SJCRH30 (cell line): ENCODE measurements around the gene ISYNA1. TPM values are rescaled to one million over a fixed set of nuclear protein-coding genes. Genes with fewer than 3 reads are reported as not detected.

Experiments used
- DNase-seq, 2 experiments: peaks; one replicate each; pipeline ENCODE4 v3.0.0-alpha.2; 2015 to 2020
- H3K27ac ChIP-seq: fragments of 250-450 bp; sonication (Bioruptor Pico); 2 replicates; pipeline ENCODE4 v1.5.1; 2020; ENCODE audit warnings: mild to moderate bottlenecking, moderate library complexity
- H3K27me3 ChIP-seq: fragments of 250-450 bp; sonication (Bioruptor Pico); 2 replicates; pipeline ENCODE4 v1.5.1; 2020; ENCODE audit warnings: mild to moderate bottlenecking, moderate library complexity
- H3K36me3 ChIP-seq: fragments of 250-450 bp; sonication (Bioruptor Pico); 2 replicates; pipeline ENCODE4 v1.5.1; 2020; ENCODE audit warnings: mild to moderate bottlenecking, moderate library complexity
- H3K4me1 ChIP-seq: fragments of 250-450 bp; sonication (Bioruptor Pico); 2 replicates; pipeline ENCODE4 v1.5.1; 2020; ENCODE audit warnings: mild to moderate bottlenecking, moderate library complexity
- H3K4me3 ChIP-seq: fragments of 250-450 bp; sonication (Bioruptor Pico); 2 replicates; pipeline ENCODE4 v1.5.1; 2020; ENCODE audit warnings: mild to moderate bottlenecking, moderate library complexity
- H3K9me3 ChIP-seq: fragments of 250-450 bp; sonication (Bioruptor Pico); replicated peaks from 2 replicates; pipeline ENCODE4 v1.5.1; 2020; ENCODE audit warnings: mild to moderate bottlenecking, moderate library complexity
- total RNA-seq: library from RNA; depleted of rRNA; stranded (reverse); fragments of >200 nt; shearing (Covaris generic); gene quantifications from 2 replicates; pipeline ENCODE4 v1.2.3, GENCODE V29; 2014; rRNA removed

The ISYNA1 gene
- total RNA-seq, 1 experiment from 2014 or later = 7.5 TPM

GRCh38 chr19:18384775-18385174, 53.2 kb downstream of the ISYNA1 start:
- Histone ChIP-seq H3K4me1 (peaks cover 14% of the 10 kb centered on the region), H3K27ac (no peak overlapping the region), H3K36me3 (peaks cover 12% of the 10 kb centered on the region), H3K9me3 (no peaks in the 10 kb centered on the region), H3K27me3 (no peaks in the 10 kb centered on the region), H3K4me3 (no peak overlapping the region)
- no peak for DNase-seq

Other genes with a start within 250 kb of the ISYNA1 start
- gene MPV17L2, start 244.9 kb downstream of the ISYNA1 start, total RNA-seq = 31.3 and 31.7 TPM in 2 replicates
- gene RAB3A, start 234.1 kb downstream of the ISYNA1 start, total RNA-seq = 2.3 and 2.7 TPM in 2 replicates
- 0.81 and 1.3 TPM in 2 replicates for gene PDE4C, start 211.7 kb downstream of the ISYNA1 start, total RNA-seq
- 0.03 and 0.06 TPM in 2 replicates for gene IQCN, start 163.7 kb downstream of the ISYNA1 start, total RNA-seq
- gene JUND, start 156.5 kb downstream of the ISYNA1 start, total RNA-seq = 70.1 and 94.9 TPM in 2 replicates
- 378 and 427 TPM in 2 replicates for gene LSM4, start 115.1 kb downstream of the ISYNA1 start, total RNA-seq
- 8.7 and 11.7 TPM in 2 replicates for gene PGPEP1, start 97.5 kb downstream of the ISYNA1 start, total RNA-seq
- gene GDF15, start 52.0 kb downstream of the ISYNA1 start, total RNA-seq = 17.5 and 27.1 TPM in 2 replicates
- gene LRRC25, start 40.5 kb downstream of the ISYNA1 start, total RNA-seq = not detected in 2 replicates
- gene SSBP4, start 18.7 kb downstream of the ISYNA1 start, total RNA-seq = 63.0 and 73.0 TPM in 2 replicates
- 9.1 and 10.1 TPM in 2 replicates for gene ELL, start 83.9 kb upstream of the ISYNA1 start, total RNA-seq
- 86.8 and 88.3 TPM in 2 replicates for gene FKBP8, start 105.4 kb upstream of the ISYNA1 start, total RNA-seq
- gene KXD1, start 119.7 kb upstream of the ISYNA1 start, total RNA-seq = 71.0 and 75.8 TPM in 2 replicates
- 1,236 and 1,352 TPM in 2 replicates for gene UBA52, start 133.7 kb upstream of the ISYNA1 start, total RNA-seq
- 24.8 TPM in 2 replicates for gene REX1BD, start 150.7 kb upstream of the ISYNA1 start, total RNA-seq
- gene CRLF1, start 168.7 kb upstream of the ISYNA1 start, total RNA-seq = 20.6 and 22.1 TPM in 2 replicates
- 0.20 TPM in 1 of 2 replicates, not detected in the other for gene TMEM59L, start 174.7 kb upstream of the ISYNA1 start, total RNA-seq
- gene KLHL26, start 198.9 kb upstream of the ISYNA1 start, total RNA-seq = 0.87 and 1.1 TPM in 2 replicates
- gene CRTC1, start 245.5 kb upstream of the ISYNA1 start, total RNA-seq = 2.4 and 3.5 TPM in 2 replicates